BE2C (cell line): ENCODE results near the gene GATAD1.

Source experiments
- DNase-seq: peaks from one replicate; pipeline ENCODE4 v3.0.0-alpha.2; 2020
- H3K27me3 ChIP-seq: fragments of 250-450 bp; sonication (Bioruptor Pico); 2 replicates; pipeline ENCODE4 v1.5.1; 2020; ENCODE audit warnings: mild to moderate bottlenecking
- H3K36me3 ChIP-seq: fragments of 250-450 bp; sonication (Bioruptor Pico); 2 replicates; pipeline ENCODE4 v1.5.1; 2020; ENCODE audit warnings: mild to moderate bottlenecking
- H3K4me1 ChIP-seq: fragments of 250-450 bp; sonication (Bioruptor Pico); 2 replicates; pipeline ENCODE4 v1.5.1; 2020
- H3K4me3 ChIP-seq: 2 replicates; pipeline ENCODE4 v1.5.1; 2011; ENCODE audit warnings: low read depth, low read length
- H3K9me3 ChIP-seq: fragments of 250-450 bp; sonication (Bioruptor Pico); 2 replicates; pipeline ENCODE4 v1.5.1; 2020
- CTCF ChIP-seq: IDR thresholded peaks from 2 replicates; pipeline ENCODE4 v1.5.1; 2012; ENCODE audit warnings: mild to moderate bottlenecking, low read depth, low read length

GATAD1 gene

GRCh38 chr7:92508946-92509345 lies 61.7 kb downstream of the GATAD1 start:
- no peak for DNase-seq
- no peaks in the 10 kb centered on the region for H3K27me3 ChIP-seq
- no peaks in the 10 kb centered on the region for H3K9me3 ChIP-seq
- no peaks in the 10 kb centered on the region for H3K4me1 ChIP-seq
- no peak for TF ChIP-seq CTCF
- H3K4me3 ChIP-seq: no peak overlapping the region
- no peaks in the 10 kb centered on the region for H3K36me3 ChIP-seq
